Measurements from ENCODE around the gene ZNF217.
"Not testable (repeated sequence)": the region's sequence is repeated elsewhere in the genome, so short reads cannot be mapped to it uniquely, and the experiment has no call there.

The ZNF217 gene

GRCh38 chr20:53523615-53524014 lies 70.0 kb downstream of the ZNF217 start:
- DNase-seq: not testable (repeated sequence)

GRCh38 chr20:53522696-53523095 lies 70.9 kb downstream of the ZNF217 start:
- no peak for DNase-seq

GRCh38 chr20:53522026-53522425 lies 71.6 kb downstream of the ZNF217 start:
- DNase-seq: no peak

GRCh38 chr20:53521421-53521820 lies 72.2 kb downstream of the ZNF217 start:
- not testable (repeated sequence) for DNase-seq

GRCh38 chr20:53517146-53517545 lies 76.5 kb downstream of the ZNF217 start:
- DNase-seq: no peak

All from COR-L47 (cell line).